Adrenal gland (tissue), 12 donors: ENCODE measurements around the gene FAM20C. TPM values are rescaled to one million over a fixed set of nuclear protein-coding genes. Genes with fewer than 3 reads are reported as not detected.

Source experiments
- DNase-seq, 7 donors: peaks; one replicate each; pipeline ENCODE4 v3.0.0-alpha.2; 2019 to 2020
- H3K27ac ChIP-seq, 5 donors: fragments of 200-600 bp; sonication (generic) in 4 of 5; 1 replicate in 3 of 5; 2 replicates in 2 of 5; pipeline versions ENCODE4 v1.5.1 to v1.8.0; 2016 to 2020; ENCODE audit warnings: mild to moderate bottlenecking in 1 of 5
- H3K27me3 ChIP-seq: fragments of 200-600 bp; 2 replicates; pipeline ENCODE4 v1.8.0; 2021
- H3K36me3 ChIP-seq, 2 donors: fragments of 200-600 bp; replicated peaks in 1 of 2; 1 replicate in 1 of 2; 2 replicates in 1 of 2; pipeline versions ENCODE4 v1.5.1 to v1.8.0; 2018 to 2022
- H3K4me1 ChIP-seq, 2 donors: fragments of 200-600 bp; replicated peaks in 1 of 2; 1 replicate in 1 of 2; 2 replicates in 1 of 2; pipeline versions ENCODE4 v1.5.1 to v1.8.0; 2018 to 2021
- H3K4me3 ChIP-seq, 4 donors: fragments of 200-600 bp; sonication (generic) in 3 of 4; one replicate each; pipeline ENCODE4 v1.5.1; 2016 to 2018
- H3K9me3 ChIP-seq, 3 donors: fragments of 200-600 bp; sonication (generic) in 1 of 3; replicated peaks in 1 of 3; 1 replicate in 2 of 3; 2 replicates in 1 of 3; pipeline versions ENCODE4 v1.5.1 to v1.8.0; 2016 to 2021
- POLR2A ChIP-seq, 2 donors: fragments of 450-650 bp; IDR thresholded peaks; one replicate each; pipeline ENCODE4 v1.6.1; 2017; ENCODE audit warnings: antibody characterized with exemption in 2 of 2, mild to moderate bottlenecking in 2 of 2, moderate library complexity in 1 of 2
- WGBS, 4 donors: extraction: QIAGEN DNeasy Blood & Tissue Kit in 2 of 4; methylation state at CpG; one replicate each; pipeline versions ENCODE4 v1.1.5 to v1.1.7; 2013 to 2017; 5-methylcytosine and 5-hydroxymethylcytosine counted together
- intact Hi-C, 2 donors: fragments of 100-400 bp; cut with DNase I; formaldehyde crosslinking; loops; one replicate each; pipeline versions ENCODE4 v1.14.1 to v1.15.0; 2022 to 2023
- polyA plus RNA-seq, 3 donors: library from polyadenylated mRNA; stranded (reverse); fragments of 200-250 nt in 2 of 3; fragments of 350-450 nt in 1 of 3; fragmentation: Illumina TruSeq in 1 of 3; extraction: RNeasy Lipid Tissue Mini Kit (QIAGEN cat#74804) in 1 of 3; gene quantifications; one replicate each; pipeline ENCODE4 v1.2.3, GENCODE V29; 2013 to 2014
- total RNA-seq, 9 donors: library from RNA; depleted of rRNA in 4 of 9; stranded (reverse); fragments of >200 nt in 4 of 9; fragments of 120-200 nt in 1 of 9; fragmentation: NEBNext Ultra II Directional in 1 of 9; extraction: Animal tissue kit (Norgen Biotek cat#: 25700) in 1 of 9; gene quantifications; one replicate each; pipeline versions ENCODE4 v1.1.0 to v1.2.4, GENCODE V29; 2013 to 2023
- TF ChIP-seq, protein P1 (sequence below), 6 experiments: fragments of 450-650 bp in 4 of 6; fragments of 200-600 bp in 2 of 6; sonication (generic) in 1 of 6; IDR thresholded peaks; 1 replicate in 5 of 6; 2 replicates in 1 of 6; pipeline versions ENCODE4 v1.5.1 to v1.8.0; 2016 to 2021; ENCODE audit warnings: antibody characterized with exemption in 6 of 6, mild to moderate bottlenecking in 2 of 6, moderate library complexity in 1 of 6
- donor health status: healthy with polysubstance abuse.
- donor health status: Bipolar disorder and iron deficiency.
- donor health status: DM: yes; HTN: yes; CAD: no.
- donor health status: DM: no; HTN: no; CAD: no.
- donor health status: DM: no; HTN: no; CAD: no.
- donor health status: DM: yes; HTN: yes; CAD: no.

Gene FAM20C
- total and polyA plus RNA-seq, 12 donors, result 2.8 to 57.9 (median 36.0) TPM

DNA sequence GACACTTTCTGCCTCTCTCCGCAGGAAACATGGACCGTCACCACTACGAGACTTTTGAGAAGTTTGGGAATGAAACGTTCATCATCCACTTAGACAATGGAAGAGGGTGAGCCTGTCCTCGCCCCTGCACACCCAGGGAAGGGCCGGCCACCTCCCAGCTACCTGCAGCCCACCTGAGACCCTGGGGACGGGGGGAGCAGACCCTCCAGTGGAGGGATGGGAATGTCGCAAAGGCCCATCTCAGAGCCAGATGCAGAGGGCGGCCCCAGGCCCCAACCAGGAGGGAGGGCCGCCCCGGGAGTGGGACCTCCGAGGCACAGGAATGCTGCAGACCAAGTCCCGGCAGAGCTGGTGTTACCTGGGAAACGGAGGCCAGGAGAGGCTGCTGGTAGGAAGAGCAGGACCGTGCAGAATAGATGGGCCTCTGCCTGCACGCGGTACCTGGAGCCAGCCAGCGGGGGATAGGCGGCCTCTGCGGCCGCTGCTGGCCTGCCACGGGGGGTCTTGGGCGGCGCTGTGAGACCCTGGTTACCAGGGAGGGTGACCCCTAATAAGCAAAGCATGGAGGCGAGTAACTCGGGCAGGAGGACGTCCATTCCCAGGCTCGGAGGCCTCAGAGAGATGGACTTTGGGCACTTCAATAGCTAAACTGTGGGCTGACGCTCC is 64.7 kb downstream of the FAM20C start:
- TF ChIP-seq, protein P1, sequence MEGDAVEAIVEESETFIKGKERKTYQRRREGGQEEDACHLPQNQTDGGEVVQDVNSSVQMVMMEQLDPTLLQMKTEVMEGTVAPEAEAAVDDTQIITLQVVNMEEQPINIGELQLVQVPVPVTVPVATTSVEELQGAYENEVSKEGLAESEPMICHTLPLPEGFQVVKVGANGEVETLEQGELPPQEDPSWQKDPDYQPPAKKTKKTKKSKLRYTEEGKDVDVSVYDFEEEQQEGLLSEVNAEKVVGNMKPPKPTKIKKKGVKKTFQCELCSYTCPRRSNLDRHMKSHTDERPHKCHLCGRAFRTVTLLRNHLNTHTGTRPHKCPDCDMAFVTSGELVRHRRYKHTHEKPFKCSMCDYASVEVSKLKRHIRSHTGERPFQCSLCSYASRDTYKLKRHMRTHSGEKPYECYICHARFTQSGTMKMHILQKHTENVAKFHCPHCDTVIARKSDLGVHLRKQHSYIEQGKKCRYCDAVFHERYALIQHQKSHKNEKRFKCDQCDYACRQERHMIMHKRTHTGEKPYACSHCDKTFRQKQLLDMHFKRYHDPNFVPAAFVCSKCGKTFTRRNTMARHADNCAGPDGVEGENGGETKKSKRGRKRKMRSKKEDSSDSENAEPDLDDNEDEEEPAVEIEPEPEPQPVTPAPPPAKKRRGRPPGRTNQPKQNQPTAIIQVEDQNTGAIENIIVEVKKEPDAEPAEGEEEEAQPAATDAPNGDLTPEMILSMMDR (IDR thresholded peaks at IDR 0.05), result no peak
- TF ChIP-seq POLR2A (IDR thresholded peaks at IDR 0.05), result no peak
- peaks cover 0 to 68% of the 10 kb centered on the region in 2 donors for H3K36me3 ChIP-seq
- no peaks in the 10 kb centered on the region for H3K4me1 ChIP-seq
- no peaks in the 10 kb centered on the region for H3K9me3 ChIP-seq
- no peak for DNase-seq
- no peaks in the 10 kb centered on the region for H3K27me3 ChIP-seq
- no peak overlapping the region for H3K27ac ChIP-seq
- WGBS, 4 donors, result 94 to 97% (median 95%) methylated on average over 19 to 29 of the region's 29 CpGs
- intact Hi-C loops, result no loop called here
- no peak overlapping the region for H3K4me3 ChIP-seq

DNA sequence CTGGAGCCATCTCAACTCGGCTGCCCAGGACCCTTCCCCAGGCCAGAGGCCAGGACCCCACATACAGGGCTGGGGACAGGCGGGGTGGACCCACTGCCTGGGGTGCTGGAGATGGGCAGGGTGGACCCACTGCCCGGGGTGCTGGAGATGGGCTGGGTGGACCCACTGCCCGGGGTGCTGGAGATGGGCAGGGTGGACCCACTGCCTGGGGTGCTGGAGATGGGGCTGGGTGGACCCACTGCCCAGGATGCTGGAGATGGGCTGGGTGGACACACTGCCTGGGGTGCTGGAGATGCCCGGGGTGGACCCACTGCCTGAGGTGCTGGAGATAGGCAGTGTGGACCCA is 65.2 kb downstream of the FAM20C start:
- 53 to 85% (median 63%) methylated on average over 1 to 5 of the region's 5 CpGs for WGBS, 4 donors
- Histone ChIP-seq H3K4me3 (no peak overlapping the region), H3K9me3 (no peaks in the 10 kb centered on the region), H3K36me3 (peaks cover 0 to 63% of the 10 kb centered on the region in 2 donors), H3K27ac (no peak overlapping the region), H3K27me3 (no peaks in the 10 kb centered on the region), H3K4me1 (no peaks in the 10 kb centered on the region)
- intact Hi-C loops, result no loop called here
- TF ChIP-seq, protein P1 (IDR thresholded peaks at IDR 0.05), result no peak
- TF ChIP-seq POLR2A (IDR thresholded peaks at IDR 0.05), result no peak
- DNase-seq, result no peak

DNA sequence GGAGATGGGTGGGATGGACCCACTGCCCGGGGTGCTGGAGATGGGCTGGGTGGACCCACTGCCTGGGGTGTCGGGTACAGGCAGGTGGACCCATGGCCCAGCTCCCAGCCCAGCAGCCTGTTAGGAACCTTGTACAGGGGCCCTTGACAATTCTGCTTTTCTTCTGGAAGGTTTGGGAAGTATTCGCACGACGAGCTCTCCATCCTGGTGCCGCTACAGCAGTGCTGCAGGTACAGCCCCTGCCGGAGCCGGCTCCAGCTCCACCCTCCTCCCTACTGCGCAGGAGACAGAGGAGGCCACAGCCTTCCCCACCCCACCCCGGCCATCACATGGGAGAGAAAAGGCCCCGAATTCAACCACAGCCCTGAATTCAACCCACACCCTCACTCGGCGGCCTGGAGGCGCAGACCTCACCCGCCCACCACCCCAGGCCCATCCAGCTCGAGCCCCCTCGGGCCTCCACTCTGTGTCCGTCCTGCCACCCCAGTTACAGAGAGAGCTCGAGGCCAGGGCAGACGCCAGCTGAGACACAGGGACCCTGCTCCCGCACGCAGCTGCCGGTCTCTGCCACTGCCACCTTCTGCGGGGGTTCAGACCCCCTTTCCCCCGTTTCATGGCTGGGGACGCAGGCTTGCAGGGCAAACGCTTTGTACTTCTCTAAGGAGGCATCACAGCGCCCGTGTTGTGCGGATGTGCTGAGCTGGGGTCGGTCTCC is 66.3 kb downstream of the FAM20C start:
- intact Hi-C loops, result no loop called here
- TF ChIP-seq, protein P1 (IDR thresholded peaks at IDR 0.05), result no peak
- TF ChIP-seq POLR2A (IDR thresholded peaks at IDR 0.05), result no peak
- 93 to 97% (median 94%) methylated on average over 25 to 31 of the region's 31 CpGs for WGBS, 4 donors
- no peaks in the 10 kb centered on the region for H3K4me1 ChIP-seq
- no peaks in the 10 kb centered on the region for H3K9me3 ChIP-seq
- H3K36me3 ChIP-seq, result peaks cover 0 to 53% of the 10 kb centered on the region in 2 donors
- H3K27me3 ChIP-seq, result no peaks in the 10 kb centered on the region
- no peak for DNase-seq
- H3K4me3 ChIP-seq, result no peak overlapping the region
- no peak overlapping the region for H3K27ac ChIP-seq

DNA sequence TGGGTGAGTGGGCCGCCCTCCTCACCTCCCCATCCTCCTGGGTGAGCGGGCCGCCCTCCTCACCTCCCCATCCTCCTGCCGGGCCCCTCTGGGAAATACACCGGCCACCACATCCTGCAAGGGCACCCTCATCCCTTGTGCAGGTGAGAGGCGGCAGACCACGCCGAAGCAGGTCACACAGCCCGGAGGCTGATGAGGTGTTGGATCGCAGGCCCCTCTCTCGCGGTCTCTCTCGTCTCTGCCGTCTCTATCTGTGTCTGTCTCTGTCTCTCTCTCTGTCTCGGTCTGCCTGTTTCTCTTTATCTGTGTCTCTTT is 66.8 kb downstream of the FAM20C start:
- Histone ChIP-seq H3K4me1 (no peaks in the 10 kb centered on the region), H3K27ac (no peak overlapping the region), H3K36me3 (peaks cover 0 to 53% of the 10 kb centered on the region in 2 donors), H3K4me3 (no peak overlapping the region), H3K9me3 (no peaks in the 10 kb centered on the region), H3K27me3 (no peaks in the 10 kb centered on the region)
- 88 to 97% (median 94%) methylated on average over 10 to 15 of the region's 15 CpGs for WGBS, 4 donors
- TF ChIP-seq POLR2A (IDR thresholded peaks at IDR 0.05), result no peak
- TF ChIP-seq, protein P1 (IDR thresholded peaks at IDR 0.05), result no peak
- intact Hi-C loops, result no loop called here
- DNase-seq, result no peak
